Naive thymus-derived CD8-positive, alpha-beta T cell (primary cell): ENCODE data around the gene ARFGAP3. TPM values are rescaled to one million over a fixed set of nuclear protein-coding genes. Genes with fewer than 3 reads are reported as not detected.
"Not testable (repeated sequence)": the region's sequence is repeated elsewhere in the genome, so short reads cannot be mapped to it uniquely, and the experiment has no call there.

Source experiments
- ATAC-seq, 2 donors: fragments of 150-1000 bp; cut with Tn5 transposase in 1 of 2; sonication (Bioruptor Pico), chemical (Tn5 transposase) in 1 of 2; 1 replicate in 1 of 2; 2 replicates in 1 of 2; pipeline ENCODE4 v1.10.0; 2021; ENCODE audit warnings: mild to moderate bottlenecking in 2 of 2, moderate library complexity in 2 of 2
- POLR2A ChIA-PET: fragments of 350-600 bp; sonication (Branson Sonifier 250); formaldehyde crosslinking; loops from one replicate; lab custom pipeline; 2021; ENCODE audit warnings: antibody characterized with exemption; lab: Charles Lee
- DNase-seq, 10 donors: peaks; one replicate each; pipeline versions ENCODE4 v3.0.0 to v3.0.0-alpha.2; 2020 to 2022
- H3K27ac Mint-ChIP-seq, 10 donors: one replicate each; pipeline ENCODE4 v1.8.0; 2020 to 2022; ENCODE audit warnings: mild to moderate bottlenecking in 10 of 10, mixed read lengths in 10 of 10, moderate library complexity in 4 of 10, inconsistent platforms in 1 of 10
- H3K27me3 Mint-ChIP-seq, 5 donors: one replicate each; pipeline ENCODE4 v1.8.0; 2021 to 2022; ENCODE audit warnings: mixed read lengths in 5 of 5
- H3K36me3 Mint-ChIP-seq, 3 donors: one replicate each; pipeline ENCODE4 v1.8.0; 2020 to 2022; ENCODE audit warnings: mixed read lengths in 3 of 3, mild to moderate bottlenecking in 2 of 3, inconsistent platforms in 1 of 3
- H3K4me1 Mint-ChIP-seq, 4 donors: one replicate each; pipeline ENCODE4 v1.8.0; 2021 to 2022; ENCODE audit warnings: mixed read lengths in 4 of 4
- H3K4me3 Mint-ChIP-seq, 10 donors: one replicate each; pipeline ENCODE4 v1.8.0; 2020 to 2022; ENCODE audit warnings: mild to moderate bottlenecking in 10 of 10, mixed read lengths in 10 of 10, moderate library complexity in 6 of 10, inconsistent platforms in 1 of 10
- H3K9me3 Mint-ChIP-seq, 9 donors: one replicate each; pipeline ENCODE4 v1.8.0; 2020 to 2022; ENCODE audit warnings: mixed read lengths in 9 of 9, mild to moderate bottlenecking in 3 of 9, inconsistent platforms in 1 of 9, moderate library complexity in 1 of 9
- polyA plus RNA-seq, 3 donors: library from polyadenylated mRNA; unstranded; fragments of 300-500 nt; fragmentation: Illumina TruSeq; gene quantifications; one replicate each; pipeline ENCODE4 v1.2.3, GENCODE V29; 2021
- total RNA-seq, 8 experiments: library from RNA in 2 of 8; stranded (reverse) in 2 of 8; gene quantifications; one replicate each; pipeline ENCODE4 v1.2.3 and lab custom pipeline; 2021 to 2026

The ARFGAP3 gene
- total and polyA plus RNA-seq, 5 experiments from 2014 or later = 22.3 to 44.7 (median 32.9) TPM

GRCh38 chr22:42764895-42765363, 92.1 kb downstream of the ARFGAP3 start:
- POLR2A ChIA-PET = interaction anchor here (0.6 kb wide), 1 partner anchor 14 kb away, joined by 4 read pairs; no protein-coding TSS in a partner anchor
- ATAC-seq = no peak
- no peak overlapping the region for H3K27ac Mint-ChIP-seq
- peaks cover 0 to 8% (median 4%) of the 10 kb centered on the region in 5 donors for H3K27me3 Mint-ChIP-seq
- no peak overlapping the region for H3K4me3 Mint-ChIP-seq
- no peaks in the 10 kb centered on the region for H3K36me3 Mint-ChIP-seq
- H3K4me1 Mint-ChIP-seq = peaks cover 0 to 3% (median 0%) of the 10 kb centered on the region in 4 donors
- DNase-seq = no peak
- H3K9me3 Mint-ChIP-seq = no peaks in the 10 kb centered on the region

GRCh38 chr22:42763965-42764480, 93.0 kb downstream of the ARFGAP3 start:
- no peak for DNase-seq
- Mint-ChIP-seq H3K9me3 (no peaks in the 10 kb centered on the region), H3K27me3 (peaks cover 0 to 8% (median 4%) of the 10 kb centered on the region in 5 donors), H3K27ac (no peak overlapping the region), H3K36me3 (no peaks in the 10 kb centered on the region), H3K4me1 (no peaks in the 10 kb centered on the region), H3K4me3 (no peak overlapping the region)
- no peak for ATAC-seq
- POLR2A ChIA-PET = interaction anchor here (0.6 kb wide), 1 partner anchor 15 kb away, joined by 4 read pairs; no protein-coding TSS in a partner anchor

GRCh38 chr22:42760806-42761565, 96.1 kb downstream of the ARFGAP3 start:
- ATAC-seq = no peak
- POLR2A ChIA-PET = no interaction called here
- Mint-ChIP-seq H3K9me3 (no peaks in the 10 kb centered on the region), H3K27ac (no peak overlapping the region), H3K4me1 (no peaks in the 10 kb centered on the region), H3K36me3 (no peaks in the 10 kb centered on the region), H3K27me3 (peaks cover 0 to 14% (median 6%) of the 10 kb centered on the region in 5 donors), H3K4me3 (no peak overlapping the region)
- no peak for DNase-seq

GRCh38 chr22:42758931-42759629, 98.0 kb downstream of the ARFGAP3 start:
- ATAC-seq (no peak), DNase-seq (no peak)
- peaks cover 0 to 7% (median 5%) of the 10 kb centered on the region in 5 donors for H3K27me3 Mint-ChIP-seq
- no peaks in the 10 kb centered on the region for H3K4me1 Mint-ChIP-seq
- H3K27ac Mint-ChIP-seq = no peak overlapping the region
- H3K36me3 Mint-ChIP-seq = no peaks in the 10 kb centered on the region
- POLR2A ChIA-PET = no interaction called here
- no peak overlapping the region for H3K4me3 Mint-ChIP-seq
- no peaks in the 10 kb centered on the region for H3K9me3 Mint-ChIP-seq

GRCh38 chr22:42755553-42755952, 101.5 kb downstream of the ARFGAP3 start:
- H3K4me3 Mint-ChIP-seq, H3K27me3 Mint-ChIP-seq, H3K4me1 Mint-ChIP-seq, H3K36me3 Mint-ChIP-seq, DNase-seq, H3K9me3 Mint-ChIP-seq, POLR2A ChIA-PET, ATAC-seq, H3K27ac Mint-ChIP-seq: not testable (repeated sequence)

GRCh38 chr22:42755121-42755520, 102.0 kb downstream of the ARFGAP3 start:
- POLR2A ChIA-PET, H3K27ac Mint-ChIP-seq, H3K27me3 Mint-ChIP-seq, H3K4me1 Mint-ChIP-seq, DNase-seq, ATAC-seq, H3K4me3 Mint-ChIP-seq, H3K36me3 Mint-ChIP-seq, H3K9me3 Mint-ChIP-seq: not testable (repeated sequence)

- Mint-ChIP-seq H3K27ac (no peak overlapping the region), H3K4me1 (peaks cover 0 to 6% (median 0%) of the 10 kb centered on the region in 4 donors), H3K36me3 (no peaks in the 10 kb centered on the region), H3K4me3 (no peak overlapping the region), H3K9me3 (peaks cover 0 to 2% (median 0%) of the 10 kb centered on the region in 9 donors), H3K27me3 (peaks cover 0 to 8% (median 5%) of the 10 kb centered on the region in 5 donors)
- ATAC-seq (no peak), DNase-seq (no peak)
- POLR2A ChIA-PET = interaction anchor here (0.6 kb wide), 1 partner anchor 42 kb away, joined by 3 read pairs; no protein-coding TSS in a partner anchor
Measured at GRCh38 chr22:42754658-42755057, 102.4 kb downstream of the ARFGAP3 start.

GRCh38 chr22:42752912-42753311, 104.2 kb downstream of the ARFGAP3 start:
- ATAC-seq (no peak), DNase-seq (no peak)
- Mint-ChIP-seq H3K36me3 (no peaks in the 10 kb centered on the region), H3K9me3 (peaks cover 0 to 2% (median 0%) of the 10 kb centered on the region in 9 donors), H3K4me1 (peaks cover 0 to 6% (median 0%) of the 10 kb centered on the region in 4 donors), H3K27ac (no peak overlapping the region), H3K27me3 (peaks cover 0 to 5% (median 5%) of the 10 kb centered on the region in 5 donors), H3K4me3 (no peak overlapping the region)
- POLR2A ChIA-PET = no interaction called here

GRCh38 chr22:42752230-42752746, 104.8 kb downstream of the ARFGAP3 start:
- POLR2A ChIA-PET = no interaction called here
- H3K4me1 Mint-ChIP-seq = peaks cover 0 to 6% (median 0%) of the 10 kb centered on the region in 4 donors
- H3K36me3 Mint-ChIP-seq = no peaks in the 10 kb centered on the region
- no peak for ATAC-seq
- no peak overlapping the region for H3K4me3 Mint-ChIP-seq
- peak overlapping the region in 1 of 10 donors; percentile 62 for H3K27ac Mint-ChIP-seq
- peaks cover 0 to 2% (median 0%) of the 10 kb centered on the region in 9 donors for H3K9me3 Mint-ChIP-seq
- H3K27me3 Mint-ChIP-seq = peaks cover 0 to 2% (median 0%) of the 10 kb centered on the region in 5 donors
- DNase-seq = no peak

GRCh38 chr22:42750421-42750820, 106.7 kb downstream of the ARFGAP3 start:
- H3K9me3 Mint-ChIP-seq, H3K27me3 Mint-ChIP-seq, H3K27ac Mint-ChIP-seq, POLR2A ChIA-PET, H3K4me3 Mint-ChIP-seq, H3K4me1 Mint-ChIP-seq, H3K36me3 Mint-ChIP-seq, DNase-seq, ATAC-seq: not testable (repeated sequence)

GRCh38 chr22:42747701-42748513, 109.2 kb downstream of the ARFGAP3 start:
- no peak overlapping the region for H3K27ac Mint-ChIP-seq

More at GRCh38 chr22:42747701-42748513, 109.2 kb downstream of the ARFGAP3 start:
- Mint-ChIP-seq H3K27me3 (no peaks in the 10 kb centered on the region), H3K9me3 (peaks cover 0 to 2% (median 0%) of the 10 kb centered on the region in 9 donors), H3K4me3 (no peak overlapping the region), H3K4me1 (peaks cover 0 to 6% (median under 1%) of the 10 kb centered on the region in 4 donors), H3K36me3 (no peaks in the 10 kb centered on the region)
- ATAC-seq = no peak
- POLR2A ChIA-PET = no interaction called here
- no peak for DNase-seq
